Left lung (tissue), 10 donors: ENCODE measurements around the gene SPO11. TPM values are rescaled to one million over a fixed set of nuclear protein-coding genes. Genes with fewer than 3 reads are reported as not detected.

Experiments used
- ATAC-seq: fragments of 200-7000 bp; cut with Tn5 transposase; one replicate; pipeline ENCODE4 v1.9.1; 2020; ENCODE audit warnings: moderate library complexity
- DNase-seq, 4 donors: peaks; one replicate each; pipeline ENCODE4 v3.0.0-alpha.2; 2013 to 2020
- H3K27ac ChIP-seq, 2 donors: fragments of 200-600 bp; sonication (generic) in 1 of 2; one replicate each; pipeline versions ENCODE4 v1.5.0 to v1.8.0; 2020 to 2021
- H3K27me3 ChIP-seq, 2 donors: fragments of 200-600 bp; sonication (generic) in 1 of 2; one replicate each; pipeline versions ENCODE4 v1.5.0 to v1.8.0; 2020 to 2021
- H3K36me3 ChIP-seq, 2 donors: fragments of 200-600 bp; sonication (generic) in 1 of 2; one replicate each; pipeline versions ENCODE4 v1.5.0 to v1.8.0; 2020 to 2021
- H3K4me1 ChIP-seq, 2 donors: fragments of 200-600 bp; one replicate each; pipeline ENCODE4 v1.8.0; 2021
- H3K4me3 ChIP-seq, 2 donors: fragments of 200-600 bp; sonication (generic) in 1 of 2; one replicate each; pipeline versions ENCODE4 v1.5.0 to v1.8.0; 2020 to 2021; ENCODE audit warnings: mild to moderate bottlenecking in 1 of 2
- H3K9me3 ChIP-seq, 2 donors: fragments of 200-600 bp; sonication (generic) in 1 of 2; one replicate each; pipeline versions ENCODE4 v1.5.0 to v1.8.0; 2020 to 2021
- intact Hi-C, 2 donors: fragments of 100-400 bp; cut with DNase I; formaldehyde crosslinking; loops; one replicate each; pipeline versions ENCODE4 v1.11.2 to v1.14.2; 2022
- polyA plus RNA-seq, 6 donors: library from polyadenylated mRNA; unstranded; fragments of 120-200 nt; gene quantifications; one replicate each; pipeline ENCODE4 v1.2.1, GENCODE V29; 2013; ENCODE audit not compliant: insufficient read length in 6 of 6
- total RNA-seq, 2 donors: library from RNA; stranded (reverse); fragmentation: NEBNext Ultra II Directional; extraction: Animal tissue kit (Norgen Biotek cat#: 25700); gene quantifications; one replicate each; pipeline ENCODE4 v1.2.1, GENCODE V29; 2021
- TF ChIP-seq, protein P1 (sequence below), 2 donors: fragments of 200-600 bp; sonication (generic) in 1 of 2; IDR thresholded peaks; one replicate each; pipeline versions ENCODE4 v1.5.0 to v1.8.0; 2021; ENCODE audit warnings: antibody characterized with exemption in 2 of 2
- donor health status: DM: no; HTN: yes; CAD: no.
- donor health status: DM: no; HTN: no; CAD: no.

The SPO11 gene
- total and polyA plus RNA-seq, 8 donors: not detected

- peaks cover 0 to 28% of the 10 kb centered on the region in 2 donors for H3K4me1 ChIP-seq
- peak overlapping the region in 1 of 2 donors; percentile 37 for H3K4me3 ChIP-seq
- H3K27me3 ChIP-seq: no peaks in the 10 kb centered on the region
- intact Hi-C loops: no loop called here
- H3K9me3 ChIP-seq: no peaks in the 10 kb centered on the region
- DNase-seq (peak in 1 of 4 donors; percentile 61), ATAC-seq (peak; percentile 38)
- peak overlapping the region; percentile 19 to 87 for H3K27ac ChIP-seq
- TF ChIP-seq, protein P1, sequence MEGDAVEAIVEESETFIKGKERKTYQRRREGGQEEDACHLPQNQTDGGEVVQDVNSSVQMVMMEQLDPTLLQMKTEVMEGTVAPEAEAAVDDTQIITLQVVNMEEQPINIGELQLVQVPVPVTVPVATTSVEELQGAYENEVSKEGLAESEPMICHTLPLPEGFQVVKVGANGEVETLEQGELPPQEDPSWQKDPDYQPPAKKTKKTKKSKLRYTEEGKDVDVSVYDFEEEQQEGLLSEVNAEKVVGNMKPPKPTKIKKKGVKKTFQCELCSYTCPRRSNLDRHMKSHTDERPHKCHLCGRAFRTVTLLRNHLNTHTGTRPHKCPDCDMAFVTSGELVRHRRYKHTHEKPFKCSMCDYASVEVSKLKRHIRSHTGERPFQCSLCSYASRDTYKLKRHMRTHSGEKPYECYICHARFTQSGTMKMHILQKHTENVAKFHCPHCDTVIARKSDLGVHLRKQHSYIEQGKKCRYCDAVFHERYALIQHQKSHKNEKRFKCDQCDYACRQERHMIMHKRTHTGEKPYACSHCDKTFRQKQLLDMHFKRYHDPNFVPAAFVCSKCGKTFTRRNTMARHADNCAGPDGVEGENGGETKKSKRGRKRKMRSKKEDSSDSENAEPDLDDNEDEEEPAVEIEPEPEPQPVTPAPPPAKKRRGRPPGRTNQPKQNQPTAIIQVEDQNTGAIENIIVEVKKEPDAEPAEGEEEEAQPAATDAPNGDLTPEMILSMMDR (IDR thresholded peaks at IDR 0.05): no peak
- H3K36me3 ChIP-seq: peaks cover 0 to 95% of the 10 kb centered on the region in 2 donors
These were observed 46.1 kb downstream of the SPO11 start for GRCh38 chr20:57375652-57376230.

DNA sequence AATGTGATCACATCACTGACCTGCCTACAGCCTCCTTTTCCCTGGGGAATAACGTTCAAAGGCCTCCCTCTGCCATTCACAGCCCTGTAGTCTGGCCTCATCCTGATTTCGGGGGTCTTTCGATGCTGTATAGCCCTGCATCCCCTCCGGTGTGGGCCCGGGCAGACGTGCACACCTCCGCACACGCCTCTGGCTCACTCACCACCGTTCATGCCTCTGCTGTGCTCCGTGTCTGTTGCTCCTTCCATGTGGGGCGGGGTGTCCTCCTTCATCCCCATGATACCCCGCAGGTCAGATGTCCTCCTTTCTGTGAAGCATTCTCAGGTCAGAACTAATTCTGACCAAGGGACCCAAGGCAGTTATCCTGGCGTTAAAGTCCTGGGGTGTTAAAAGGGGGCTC lies 47.7 kb downstream of the SPO11 start:
- H3K27me3 ChIP-seq: no peaks in the 10 kb centered on the region
- no peak overlapping the region for H3K4me3 ChIP-seq
- peak in 1 of 4 donors; percentile 29 for DNase-seq
- peaks cover 0 to 80% of the 10 kb centered on the region in 2 donors for H3K36me3 ChIP-seq
- TF ChIP-seq, protein P1 (IDR thresholded peaks at IDR 0.05): no peak
- no peak overlapping the region for H3K27ac ChIP-seq
- intact Hi-C loops: no loop called here
- peaks cover 0 to 32% of the 10 kb centered on the region in 2 donors for H3K4me1 ChIP-seq
- ATAC-seq: no peak
- H3K9me3 ChIP-seq: no peaks in the 10 kb centered on the region

DNA sequence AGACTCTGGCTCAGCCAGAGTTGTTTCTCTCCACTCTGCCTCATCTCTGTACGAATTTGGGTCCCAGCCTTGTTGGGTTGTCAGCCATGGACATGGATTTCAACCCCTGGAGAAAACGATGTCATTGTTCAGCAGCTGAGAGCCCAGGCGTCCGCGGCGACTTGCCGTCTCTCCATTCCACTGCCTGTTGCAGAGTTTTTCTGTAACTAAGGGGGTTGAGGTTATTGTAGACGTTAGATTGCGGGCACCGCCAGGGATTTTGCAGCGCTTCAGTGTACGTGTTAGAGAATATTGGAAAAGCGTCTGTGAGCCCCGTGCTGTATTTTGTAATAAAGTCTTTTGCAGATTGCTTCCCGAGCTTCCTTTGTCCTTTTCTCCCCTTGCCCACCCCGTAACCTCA lies 48.5 kb downstream of the SPO11 start:
- Histone ChIP-seq H3K36me3 (peaks cover 0 to 73% of the 10 kb centered on the region in 2 donors), H3K27ac (no peak overlapping the region), H3K9me3 (no peaks in the 10 kb centered on the region), H3K4me1 (peaks cover 0 to 32% of the 10 kb centered on the region in 2 donors), H3K27me3 (no peaks in the 10 kb centered on the region), H3K4me3 (no peak overlapping the region)
- ATAC-seq (no peak), DNase-seq (peak in 1 of 4 donors; percentile 48)
- intact Hi-C loops: no loop called here
- TF ChIP-seq, protein P1 (IDR thresholded peaks at IDR 0.05): no peak

GRCh38 chr20:57378646-57379262 lies 49.2 kb downstream of the SPO11 start:
- Histone ChIP-seq H3K27ac (no peak overlapping the region), H3K36me3 (peaks cover 0 to 66% of the 10 kb centered on the region in 2 donors), H3K9me3 (no peaks in the 10 kb centered on the region), H3K4me1 (peaks cover 0 to 31% of the 10 kb centered on the region in 2 donors), H3K4me3 (no peak overlapping the region), H3K27me3 (no peaks in the 10 kb centered on the region)
- TF ChIP-seq, protein P1 (IDR thresholded peaks at IDR 0.05): no peak
- DNase-seq (no peak), ATAC-seq (no peak)
- intact Hi-C loops: no loop called here

DNA sequence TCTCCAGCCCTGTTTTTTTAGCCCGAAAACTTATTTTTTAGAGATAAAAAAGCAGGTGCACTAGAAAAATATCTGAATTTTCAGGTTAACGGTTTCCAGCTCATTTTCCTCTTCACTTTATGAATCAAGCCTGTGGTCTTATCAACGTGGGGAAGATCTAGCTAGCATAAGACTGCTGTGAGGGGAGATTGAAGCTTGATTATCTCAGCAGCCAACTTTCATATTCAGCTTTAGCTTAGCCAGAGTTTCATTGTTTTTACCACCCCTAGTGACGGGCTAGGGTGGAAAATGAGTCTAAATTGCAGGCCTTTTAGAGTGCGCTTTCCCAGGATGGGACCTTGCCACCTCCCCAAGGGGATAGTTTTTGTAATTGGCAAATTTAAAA lies 49.7 kb downstream of the SPO11 start:
- intact Hi-C loops: no loop called here
- DNase-seq (no peak), ATAC-seq (no peak)
- TF ChIP-seq, protein P1 (IDR thresholded peaks at IDR 0.05): no peak
- no peaks in the 10 kb centered on the region for H3K9me3 ChIP-seq
- no peak overlapping the region for H3K27ac ChIP-seq
- H3K27me3 ChIP-seq: no peaks in the 10 kb centered on the region
- peaks cover 0 to 26% of the 10 kb centered on the region in 2 donors for H3K4me1 ChIP-seq
- peaks cover 0 to 61% of the 10 kb centered on the region in 2 donors for H3K36me3 ChIP-seq
- no peak overlapping the region for H3K4me3 ChIP-seq
